ENCODE data around the gene GRK5. TPM values are rescaled to one million over a fixed set of nuclear protein-coding genes. Genes with fewer than 3 reads are reported as not detected.

GRK5 gene
- total RNA-seq, 1 experiment from 2014 or later, result 4.8 TPM

- no peak for DNase-seq (ENCODE audit: low read depth, low spot score)
- in situ Hi-C loops (cut with HindIII; ENCODE audit: low pct_unique_long_range_greater_than_20kb, low sequenced_read_pairs), result no loop called here
Observed at GRCh38 chr10:119314061-119314460, 106.7 kb downstream of the GRK5 start.

DNA sequence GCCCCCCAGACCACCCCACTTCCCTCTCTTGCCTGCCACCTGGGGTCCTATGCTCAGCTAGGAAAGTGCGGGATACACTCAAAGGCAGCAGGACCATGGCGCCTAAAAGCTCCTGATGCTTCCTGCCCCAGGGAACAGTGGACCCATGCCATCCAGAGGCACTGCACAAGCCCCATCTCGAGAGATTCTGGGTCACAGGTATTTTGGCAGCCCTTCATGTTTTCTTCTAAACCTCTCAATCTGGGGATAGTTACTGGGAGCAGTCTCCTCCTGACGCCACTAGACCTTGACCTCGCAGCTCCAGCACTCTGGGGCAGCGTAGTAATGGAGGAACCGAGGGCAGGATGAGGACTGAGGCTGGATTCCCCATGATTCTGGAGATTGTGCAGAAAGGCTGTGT is 107.1 kb downstream of the GRK5 start:
- DNase-seq (ENCODE audit: low read depth, low spot score), result no peak
- in situ Hi-C loops (cut with HindIII; ENCODE audit: low pct_unique_long_range_greater_than_20kb, low sequenced_read_pairs), result no loop called here

- in situ Hi-C loops (cut with HindIII; ENCODE audit: low pct_unique_long_range_greater_than_20kb, low sequenced_read_pairs), result no loop called here
- DNase-seq (ENCODE audit: low read depth, low spot score), result no peak
Observed at GRCh38 chr10:119315128-119316001, 108.0 kb downstream of the GRK5 start.

- DNase-seq (ENCODE audit: low read depth, low spot score), result no peak
- in situ Hi-C loops (cut with HindIII; ENCODE audit: low pct_unique_long_range_greater_than_20kb, low sequenced_read_pairs), result no loop called here
Observed at GRCh38 chr10:119316002-119316358, 108.6 kb downstream of the GRK5 start.

- DNase-seq (ENCODE audit: low read depth, low spot score), result peak; percentile 23
- in situ Hi-C loops (cut with HindIII; ENCODE audit: low pct_unique_long_range_greater_than_20kb, low sequenced_read_pairs), result no loop called here
Observed at GRCh38 chr10:119316729-119317097, 109.3 kb downstream of the GRK5 start.

- in situ Hi-C loops (cut with HindIII; ENCODE audit: low pct_unique_long_range_greater_than_20kb, low sequenced_read_pairs), result no loop called here
- no peak for DNase-seq (ENCODE audit: low read depth, low spot score)
Observed at GRCh38 chr10:119318411-119319160, 111.2 kb downstream of the GRK5 start.

- no peak for DNase-seq (ENCODE audit: low read depth, low spot score)
- in situ Hi-C loops (cut with HindIII; ENCODE audit: low pct_unique_long_range_greater_than_20kb, low sequenced_read_pairs), result no loop called here
Observed at GRCh38 chr10:119319161-119319919, 112.0 kb downstream of the GRK5 start.

DNA sequence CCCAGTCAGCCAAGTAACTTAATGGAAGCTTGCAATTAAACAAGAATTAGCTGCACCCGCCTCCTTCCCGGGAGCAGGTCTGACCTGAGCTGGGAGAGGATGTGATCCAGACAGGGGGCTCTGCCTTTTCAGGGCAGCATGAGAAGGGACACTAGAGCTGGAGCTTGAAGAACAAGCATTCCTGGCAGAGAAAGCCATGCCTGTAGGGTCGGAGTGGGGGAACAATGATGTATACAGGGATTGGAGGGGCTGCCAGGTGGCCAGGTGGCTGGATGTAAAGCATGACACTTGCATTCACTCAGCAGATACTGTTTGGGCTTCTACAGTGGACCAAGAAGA is 112.5 kb downstream of the GRK5 start:
- in situ Hi-C loops (cut with HindIII; ENCODE audit: low pct_unique_long_range_greater_than_20kb, low sequenced_read_pairs), result no loop called here
- DNase-seq (ENCODE audit: low read depth, low spot score), result no peak

GRCh38 chr10:119320981-119321380 is 113.6 kb downstream of the GRK5 start:
- in situ Hi-C loops (cut with HindIII; ENCODE audit: low pct_unique_long_range_greater_than_20kb, low sequenced_read_pairs), result no loop called here
- no peak for DNase-seq (ENCODE audit: low read depth, low spot score)

- in situ Hi-C loops (cut with HindIII; ENCODE audit: low pct_unique_long_range_greater_than_20kb, low sequenced_read_pairs), result no loop called here
Observed at GRCh38 chr10:119323085-119324016, 116.0 kb downstream of the GRK5 start.

DNA sequence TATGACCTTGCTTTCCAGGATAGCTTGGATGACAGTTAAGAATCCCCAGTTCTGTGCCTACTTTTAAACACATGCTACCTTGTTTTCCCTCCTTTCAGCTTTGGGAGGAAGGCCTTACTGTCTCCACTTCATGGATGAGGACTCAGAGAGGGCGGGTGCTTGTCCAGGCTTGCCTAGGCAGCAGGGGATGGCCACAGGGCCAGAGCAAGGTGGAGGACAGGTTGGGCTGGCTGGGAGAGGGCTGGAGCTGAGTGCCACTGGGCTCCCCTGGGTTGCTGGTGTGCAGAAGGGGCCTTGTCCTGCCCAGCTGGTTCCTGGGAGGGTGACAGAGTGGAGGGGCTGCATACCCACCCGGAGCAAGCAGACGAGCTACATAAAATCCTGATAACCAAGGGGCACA is 117.8 kb downstream of the GRK5 start:
- in situ Hi-C loops (cut with HindIII; ENCODE audit: low pct_unique_long_range_greater_than_20kb, low sequenced_read_pairs), result no loop called here
- DNase-seq (ENCODE audit: low read depth, low spot score), result no peak

More at GRCh38 chr10:119323085-119324016, 116.0 kb downstream of the GRK5 start:
- DNase-seq (ENCODE audit: low read depth, low spot score), result no peak

DNA sequence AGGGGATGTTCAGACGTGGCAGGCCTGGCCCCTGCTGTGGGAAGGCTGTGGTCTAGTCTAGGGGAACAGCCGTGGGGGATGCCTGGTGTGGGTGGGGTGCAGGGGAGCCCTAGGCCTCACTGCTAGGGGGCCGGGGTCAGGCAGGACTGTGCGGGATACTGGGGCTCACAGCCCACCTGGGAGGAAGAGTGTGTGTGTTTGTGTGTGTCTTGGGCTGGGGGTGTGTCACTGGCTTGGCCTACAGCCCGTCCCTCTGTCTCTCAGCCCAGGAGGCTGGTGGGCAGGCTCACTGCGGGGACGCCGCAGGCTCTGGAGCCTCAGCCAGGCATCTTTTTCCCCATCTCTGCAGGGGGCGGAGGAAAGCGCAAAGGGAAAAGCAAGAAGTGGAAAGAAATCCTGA is 118.8 kb downstream of the GRK5 start:
- DNase-seq (ENCODE audit: low read depth, low spot score), result no peak
- in situ Hi-C loops (cut with HindIII; ENCODE audit: low pct_unique_long_range_greater_than_20kb, low sequenced_read_pairs), result no loop called here

GRCh38 chr10:119327096-119327745 is 119.8 kb downstream of the GRK5 start:
- in situ Hi-C loops (cut with HindIII; ENCODE audit: low pct_unique_long_range_greater_than_20kb, low sequenced_read_pairs), result no loop called here
- no peak for DNase-seq (ENCODE audit: low read depth, low spot score)

- in situ Hi-C loops (cut with HindIII; ENCODE audit: low pct_unique_long_range_greater_than_20kb, low sequenced_read_pairs), result no loop called here
Observed at GRCh38 chr10:119328223-119328622, 120.9 kb downstream of the GRK5 start.

GRCh38 chr10:119330342-119330741 is 123.0 kb downstream of the GRK5 start:
- no peak for DNase-seq (ENCODE audit: low read depth, low spot score)
- in situ Hi-C loops (cut with HindIII; ENCODE audit: low pct_unique_long_range_greater_than_20kb, low sequenced_read_pairs), result no loop called here

More at GRCh38 chr10:119328223-119328622, 120.9 kb downstream of the GRK5 start:
- no peak for DNase-seq (ENCODE audit: low read depth, low spot score)

- in situ Hi-C loops (cut with HindIII; ENCODE audit: low pct_unique_long_range_greater_than_20kb, low sequenced_read_pairs), result no loop called here
- no peak for DNase-seq (ENCODE audit: low read depth, low spot score)
Observed at GRCh38 chr10:119331061-119331460, 123.7 kb downstream of the GRK5 start.

Measured in SK-MEL-5 (cell line).